Glutamatergic neuron (in vitro differentiated cells): ENCODE data around the gene KIF25. TPM values are rescaled to one million over a fixed set of nuclear protein-coding genes. Genes with fewer than 3 reads are reported as not detected.

Experiments
- DNase-seq: peaks from one replicate; pipeline ENCODE4 v3.0.0; 2022
- H3K27ac Mint-ChIP-seq: one replicate; pipeline ENCODE4 v1.8.0; 2020; ENCODE audit warnings: mild to moderate bottlenecking, mixed read lengths, inconsistent platforms; ENCODE audit not compliant: unreplicated experiment
- H3K27me3 Mint-ChIP-seq: one replicate; pipeline ENCODE4 v1.8.0; 2020; ENCODE audit warnings: mild to moderate bottlenecking, moderate library complexity, mixed read lengths, inconsistent platforms; ENCODE audit not compliant: unreplicated experiment
- H3K36me3 Mint-ChIP-seq: one replicate; pipeline ENCODE4 v1.8.0; 2020; ENCODE audit warnings: mild to moderate bottlenecking, mixed read lengths, inconsistent platforms; ENCODE audit not compliant: unreplicated experiment
- H3K4me1 Mint-ChIP-seq: one replicate; pipeline ENCODE4 v1.8.0; 2020; ENCODE audit warnings: mild to moderate bottlenecking, low read depth, mixed read lengths, inconsistent platforms; ENCODE audit not compliant: unreplicated experiment
- H3K4me3 Mint-ChIP-seq: one replicate; pipeline ENCODE4 v1.8.0; 2020; ENCODE audit warnings: mild to moderate bottlenecking, mixed read lengths, inconsistent platforms; ENCODE audit not compliant: unreplicated experiment
- H3K9me3 Mint-ChIP-seq: one replicate; pipeline ENCODE4 v1.8.0; 2020; ENCODE audit warnings: mild to moderate bottlenecking, moderate library complexity, mixed read lengths, inconsistent platforms; ENCODE audit not compliant: unreplicated experiment
- CTCF ChIP-seq: fragments of 200-600 bp; sonication (generic); IDR thresholded peaks from one replicate; pipeline ENCODE4 v1.5.0; 2021; ENCODE audit not compliant: partially characterized antibody, unreplicated experiment
- total RNA-seq: library from RNA; stranded (reverse); fragmentation: NEBNext Ultra II Directional; extraction: Animal tissue kit (Norgen Biotek cat#: 25700); gene quantifications from one replicate; pipeline ENCODE4 v1.2.1, GENCODE V29; 2021; ENCODE audit not compliant: unreplicated experiment

Gene KIF25
- total RNA-seq, 1 donor from 2014 or later: not detected

- no peak for TF ChIP-seq CTCF
- H3K4me3 Mint-ChIP-seq: no peak overlapping the region
Observed at GRCh38 chr6:168090706-168091105, 93.2 kb downstream of the KIF25 start.

GRCh38 chr6:168091381-168092264 lies 94.2 kb downstream of the KIF25 start:
- Mint-ChIP-seq H3K9me3 (peaks cover 7% of the 10 kb centered on the region), H3K27ac (no peak overlapping the region), H3K36me3 (peaks cover 3% of the 10 kb centered on the region), H3K4me3 (no peak overlapping the region), H3K27me3 (peaks cover 13% of the 10 kb centered on the region), H3K4me1 (peaks cover 10% of the 10 kb centered on the region)
- DNase-seq: no peak
- TF ChIP-seq CTCF: no peak

More at GRCh38 chr6:168090706-168091105, 93.2 kb downstream of the KIF25 start:
- H3K27me3 Mint-ChIP-seq: peaks cover 12% of the 10 kb centered on the region
- peaks cover 10% of the 10 kb centered on the region for H3K4me1 Mint-ChIP-seq
- H3K9me3 Mint-ChIP-seq: peaks cover 5% of the 10 kb centered on the region
- no peak for DNase-seq
- no peak overlapping the region for H3K27ac Mint-ChIP-seq
- peaks cover 3% of the 10 kb centered on the region for H3K36me3 Mint-ChIP-seq

- no peak overlapping the region for H3K27ac Mint-ChIP-seq
- no peak overlapping the region for H3K4me3 Mint-ChIP-seq
- no peak for TF ChIP-seq CTCF
- peaks cover 5% of the 10 kb centered on the region for H3K9me3 Mint-ChIP-seq
- H3K27me3 Mint-ChIP-seq: peaks cover 13% of the 10 kb centered on the region
- H3K36me3 Mint-ChIP-seq: peaks cover 3% of the 10 kb centered on the region
- peaks cover 9% of the 10 kb centered on the region for H3K4me1 Mint-ChIP-seq
- DNase-seq: no peak
Observed at GRCh38 chr6:168092541-168092940, 95.1 kb downstream of the KIF25 start.

- no peak for DNase-seq
- H3K4me3 Mint-ChIP-seq: no peak overlapping the region
- H3K27ac Mint-ChIP-seq: no peak overlapping the region
- peaks cover 3% of the 10 kb centered on the region for H3K36me3 Mint-ChIP-seq
- TF ChIP-seq CTCF: no peak
- peaks cover 13% of the 10 kb centered on the region for H3K27me3 Mint-ChIP-seq
- peaks cover 5% of the 10 kb centered on the region for H3K9me3 Mint-ChIP-seq
- peaks cover 7% of the 10 kb centered on the region for H3K4me1 Mint-ChIP-seq
Observed at GRCh38 chr6:168093071-168093505, 95.6 kb downstream of the KIF25 start.

GRCh38 chr6:168093634-168094033 lies 96.2 kb downstream of the KIF25 start:
- Mint-ChIP-seq H3K27ac (no peak overlapping the region), H3K4me1 (peaks cover 4% of the 10 kb centered on the region), H3K9me3 (peaks cover 5% of the 10 kb centered on the region), H3K36me3 (peaks cover 3% of the 10 kb centered on the region), H3K27me3 (peaks cover 10% of the 10 kb centered on the region), H3K4me3 (no peak overlapping the region)
- TF ChIP-seq CTCF: no peak
- DNase-seq: no peak
